ENCODE measurements around the gene HOXC12.

Gene HOXC12

DNA sequence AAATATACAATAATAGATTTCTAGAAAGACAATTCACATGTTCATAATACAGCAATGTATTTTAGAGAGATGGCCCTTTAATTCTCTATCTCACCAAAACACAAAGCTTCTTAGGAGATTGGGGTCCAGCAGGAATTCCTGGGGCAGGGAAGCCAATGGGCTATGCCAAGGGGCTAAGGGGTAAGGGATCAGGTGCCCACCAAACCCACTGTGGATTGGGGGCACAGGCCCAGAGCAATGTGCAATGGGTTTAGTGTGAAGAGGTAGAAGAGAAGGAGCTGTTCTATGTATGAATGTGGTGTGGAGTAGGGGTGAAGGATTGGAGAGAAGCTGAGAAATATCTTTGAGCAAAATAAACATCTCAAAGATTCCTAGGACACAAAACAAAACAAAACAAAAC lies 13.5 kb upstream of the HOXC12 start:
- DNase-seq, result no peak

DNA sequence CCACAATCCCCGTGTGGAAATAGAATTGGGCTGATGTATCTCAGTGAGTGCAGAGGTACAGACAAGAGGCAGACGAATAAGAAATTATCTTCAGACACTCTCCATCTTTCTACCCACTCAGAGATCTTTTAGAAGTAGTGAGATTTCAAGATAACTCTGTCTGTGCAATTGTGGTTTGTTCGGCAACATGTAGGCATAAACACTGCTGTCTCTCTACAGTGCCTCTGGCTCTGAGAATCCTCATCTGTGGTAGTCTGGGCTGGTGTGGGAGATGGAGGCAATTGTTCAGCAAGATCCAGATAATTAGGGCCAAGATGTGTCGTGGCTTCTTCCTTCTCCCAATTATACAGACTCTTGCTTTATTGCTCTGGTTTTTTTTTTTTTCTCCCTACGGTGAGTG lies 13.0 kb upstream of the HOXC12 start:
- DNase-seq, result no peak

DNA sequence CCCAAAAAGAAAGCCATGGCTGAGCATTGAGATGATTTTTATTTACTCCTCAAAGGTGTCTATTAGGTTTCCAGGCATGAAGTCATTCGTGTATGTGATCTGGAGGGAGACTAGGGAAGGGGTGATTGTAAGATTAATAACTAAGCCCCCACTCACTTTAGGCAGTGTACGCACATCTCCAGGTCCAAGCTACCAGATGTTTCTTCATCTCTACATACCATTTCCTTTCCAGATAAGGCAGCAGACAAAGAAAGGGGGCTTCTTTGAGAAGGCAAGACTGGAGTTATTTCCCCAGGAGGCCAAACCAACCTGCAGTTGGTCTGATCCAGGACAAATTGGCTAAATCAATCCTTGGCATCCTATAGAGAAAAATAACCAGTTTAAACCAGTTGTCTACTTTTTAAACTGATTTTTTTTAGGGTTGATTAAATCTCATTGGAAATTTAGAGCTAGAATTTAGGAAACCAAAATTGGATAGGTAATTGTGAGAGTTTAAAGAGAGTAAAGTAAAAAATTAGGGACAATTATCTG lies 12.2 kb upstream of the HOXC12 start:
- no peak for DNase-seq

DNA sequence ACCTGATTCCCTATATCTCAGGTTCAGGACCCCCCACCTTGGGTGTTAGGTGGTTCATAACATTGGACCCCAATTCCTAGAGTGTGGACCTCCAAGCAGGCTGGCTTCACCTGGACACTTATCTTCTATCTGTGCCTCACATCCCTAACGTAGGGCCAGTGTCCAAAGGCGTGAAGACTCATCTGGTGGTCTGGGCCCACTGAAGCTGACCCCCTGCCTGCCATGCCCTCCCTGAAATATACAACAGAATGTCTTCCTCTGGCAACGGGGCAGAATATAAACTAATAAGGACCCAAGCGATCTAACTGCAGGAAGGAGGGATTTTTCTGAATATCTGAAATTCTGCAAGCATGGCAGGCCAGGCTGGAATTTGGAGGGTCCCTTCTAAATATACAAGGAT lies 10.5 kb upstream of the HOXC12 start:
- no peak for DNase-seq

DNA sequence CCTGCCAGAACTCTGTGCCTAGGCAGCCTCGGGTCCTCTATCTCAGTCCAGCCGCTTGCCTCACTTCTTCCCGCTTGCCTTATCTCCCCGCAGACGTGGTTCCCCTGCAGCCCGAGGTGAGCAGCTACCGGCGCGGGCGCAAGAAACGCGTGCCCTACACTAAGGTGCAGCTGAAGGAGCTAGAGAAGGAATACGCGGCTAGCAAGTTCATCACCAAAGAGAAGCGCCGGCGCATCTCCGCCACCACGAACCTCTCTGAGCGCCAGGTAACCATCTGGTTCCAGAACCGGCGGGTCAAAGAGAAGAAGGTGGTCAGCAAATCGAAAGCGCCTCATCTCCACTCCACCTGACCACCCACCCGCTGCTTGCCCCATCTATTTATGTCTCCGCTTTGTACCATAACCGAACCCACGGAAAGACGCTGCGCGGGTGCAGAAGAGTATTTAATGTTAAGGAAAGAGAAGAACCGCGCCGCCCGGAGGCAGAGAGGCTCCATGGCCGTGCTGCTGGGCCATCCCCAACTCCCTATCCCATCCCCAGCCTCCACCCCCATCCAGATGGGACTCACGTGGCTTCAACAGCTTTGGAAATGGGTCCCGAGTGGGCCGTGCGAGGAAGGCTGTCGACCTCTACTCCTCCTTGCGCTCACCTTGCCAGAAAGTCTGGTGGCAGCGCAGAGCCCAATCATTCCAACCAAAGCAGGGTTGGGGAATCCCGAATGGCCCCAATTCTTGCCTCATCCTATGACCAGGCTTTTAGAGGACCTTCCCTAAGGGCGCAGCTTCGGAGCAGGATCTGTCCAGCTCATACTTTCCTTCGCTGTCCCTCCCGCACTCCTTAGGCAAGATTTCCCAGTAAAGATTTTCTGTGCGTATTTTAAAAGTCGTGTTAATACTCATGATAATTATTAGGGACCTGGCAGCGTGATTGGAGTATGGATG lies 9.5 kb upstream of the HOXC12 start:
- DNase-seq, result no peak

DNA sequence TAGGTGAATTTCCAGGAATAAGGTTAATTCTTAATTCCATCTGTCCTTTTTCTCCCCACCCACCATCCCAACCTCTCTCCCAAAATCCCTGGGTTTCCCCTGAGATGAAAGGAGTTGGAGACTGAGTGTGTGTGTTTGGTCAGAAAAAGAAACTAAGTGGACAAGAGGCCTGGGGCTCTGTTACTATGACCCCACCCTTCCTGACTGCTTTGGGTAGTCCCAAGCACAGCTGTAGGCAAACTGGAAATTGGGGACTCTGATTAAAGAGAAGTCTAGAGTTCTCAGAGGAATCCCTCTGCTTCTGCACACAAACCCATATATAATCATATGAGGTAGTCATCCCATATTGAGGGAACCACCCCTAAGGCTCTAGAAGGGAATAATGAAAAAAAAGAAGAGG lies 7.0 kb upstream of the HOXC12 start:
- no peak for DNase-seq

DNA sequence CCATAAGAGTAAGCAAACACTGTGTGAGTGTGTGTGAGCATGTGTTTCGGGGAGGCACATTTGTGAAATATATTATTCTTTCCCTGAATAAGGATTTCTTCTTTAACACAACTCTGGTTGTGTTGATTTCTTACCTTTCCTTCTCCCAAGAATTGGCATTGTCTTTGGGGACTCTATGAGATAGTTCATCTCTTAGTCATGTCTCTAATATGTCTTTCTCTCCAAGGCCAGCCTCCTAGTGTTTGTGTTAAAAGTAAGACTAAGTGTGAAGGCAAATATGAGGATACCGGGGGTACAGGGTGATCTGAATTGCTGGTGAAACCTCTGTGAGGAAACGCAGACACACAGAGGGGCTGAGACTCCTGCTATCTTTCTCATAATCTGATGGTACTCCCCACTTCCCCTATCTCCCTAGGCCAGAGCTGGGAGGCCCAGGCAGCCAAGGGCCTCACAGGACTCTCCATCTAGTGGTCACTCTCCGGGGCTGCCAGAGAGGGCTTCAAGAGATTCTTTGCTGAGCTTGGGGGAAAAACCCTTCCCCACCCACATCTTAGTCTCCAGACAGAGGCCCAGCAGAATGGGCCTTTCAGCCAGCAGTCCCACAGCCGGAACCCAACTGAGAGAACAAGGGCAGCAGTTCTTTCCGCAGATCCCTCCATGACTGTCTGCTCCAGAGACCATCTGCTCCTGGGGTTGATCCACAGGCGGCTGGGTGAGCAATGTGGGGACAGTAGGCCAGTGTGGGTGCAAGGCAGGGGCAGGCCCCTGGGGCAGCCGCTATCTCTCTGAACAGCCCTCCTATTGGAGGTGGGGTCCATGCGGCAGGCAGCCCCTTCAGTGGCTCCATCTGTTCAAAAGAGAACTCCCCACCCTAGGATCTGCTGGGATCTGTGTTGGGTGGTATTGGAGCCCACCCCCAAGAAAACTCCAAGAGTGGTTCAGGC lies 5.8 kb upstream of the HOXC12 start:
- no peak for DNase-seq

DNA sequence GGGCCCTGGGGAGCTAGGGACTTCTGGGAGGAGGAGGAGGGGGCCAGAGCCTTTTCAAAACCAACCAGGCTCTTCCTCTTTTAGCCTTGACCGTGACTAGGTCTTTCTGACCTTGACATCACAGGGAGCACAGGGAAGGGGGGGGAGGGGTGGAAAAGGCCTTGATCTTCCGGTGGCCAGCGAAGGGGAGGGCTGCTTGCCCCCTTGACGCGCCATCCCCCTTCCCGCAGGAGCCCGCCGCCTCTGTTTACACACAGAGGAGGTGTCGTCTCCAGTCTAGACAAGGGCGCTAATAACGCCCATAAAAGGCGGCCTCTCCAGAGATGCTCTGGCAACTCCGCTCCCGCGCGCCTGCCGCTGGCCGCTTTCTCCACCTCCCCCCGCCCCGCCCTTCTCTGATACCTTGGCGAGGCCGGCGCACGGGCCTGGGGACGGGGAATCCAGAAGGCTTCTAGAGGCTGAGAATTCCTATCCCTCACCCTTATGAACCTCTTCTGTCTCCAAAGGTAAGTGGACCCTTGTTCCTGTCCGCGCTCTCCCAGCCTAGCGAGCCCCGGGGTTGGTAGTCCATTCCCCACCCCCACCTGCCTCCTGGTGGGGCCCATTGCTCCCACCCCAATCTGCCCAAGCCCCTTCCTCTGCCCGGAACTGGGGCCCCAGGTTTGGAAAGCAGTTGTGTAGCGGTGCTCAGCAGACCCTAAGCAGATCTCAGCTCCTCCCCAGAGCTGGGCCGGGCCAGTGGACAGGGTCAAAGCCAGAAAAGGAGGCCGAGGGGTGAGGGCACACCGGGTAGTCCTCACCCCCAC lies 4.9 kb upstream of the HOXC12 start:
- DNase-seq, result no peak

DNA sequence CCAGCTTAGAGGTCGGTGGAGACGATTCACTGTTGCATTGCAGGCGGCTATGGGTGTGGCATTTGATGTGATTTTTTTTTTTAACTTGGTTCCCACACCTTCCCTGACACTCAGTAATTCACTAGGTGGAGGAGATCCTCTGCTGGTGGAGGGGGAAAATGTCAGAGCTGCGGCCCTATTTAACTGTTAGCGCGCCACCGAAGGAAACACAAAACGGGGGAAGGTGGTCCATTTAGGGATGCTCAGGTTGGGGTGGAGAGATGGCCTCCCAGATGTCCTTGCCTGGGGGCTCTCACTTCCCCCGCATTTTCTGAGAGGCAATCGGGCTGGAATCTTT lies 4.3 kb upstream of the HOXC12 start:
- DNase-seq, result no peak

DNA sequence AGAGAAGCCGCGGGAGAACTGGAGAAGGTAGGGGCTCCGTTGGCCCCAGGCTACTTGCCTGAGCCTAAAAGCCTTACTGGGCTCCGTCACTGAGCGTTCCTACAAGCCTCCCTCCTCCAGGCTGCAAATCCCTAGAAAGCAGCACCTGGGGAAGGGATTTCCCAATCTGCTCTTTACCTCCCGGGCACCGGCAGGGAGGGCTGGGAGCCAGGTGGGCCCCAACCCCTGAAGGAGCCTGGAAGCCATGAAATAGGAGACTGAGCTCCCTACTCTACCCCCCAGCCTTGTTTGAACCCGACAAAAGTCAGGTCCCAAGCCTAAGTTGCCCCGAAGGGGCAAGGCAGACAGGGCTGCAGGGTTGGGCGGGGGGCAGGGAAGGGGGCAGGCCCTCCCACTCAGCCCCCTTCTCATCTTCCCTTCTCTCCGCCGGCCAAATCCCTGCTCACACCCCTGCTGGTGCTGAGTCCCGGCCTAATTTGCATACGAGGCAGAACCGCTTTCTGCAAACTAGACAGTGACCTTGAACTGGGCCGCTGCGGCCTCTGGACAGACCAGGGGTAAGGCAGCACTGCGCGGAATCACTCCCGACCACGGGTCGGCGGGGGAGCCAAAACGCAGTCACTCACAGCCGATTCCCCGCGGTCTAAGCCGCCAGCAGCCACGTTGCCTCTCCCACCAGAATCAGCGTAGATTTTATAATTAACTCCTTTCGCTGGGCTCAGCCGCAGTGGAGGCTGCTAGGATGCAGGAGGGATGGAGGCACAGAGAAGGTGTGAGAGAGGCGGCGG lies 3.7 kb upstream of the HOXC12 start:
- DNase-seq, result no peak

DNA sequence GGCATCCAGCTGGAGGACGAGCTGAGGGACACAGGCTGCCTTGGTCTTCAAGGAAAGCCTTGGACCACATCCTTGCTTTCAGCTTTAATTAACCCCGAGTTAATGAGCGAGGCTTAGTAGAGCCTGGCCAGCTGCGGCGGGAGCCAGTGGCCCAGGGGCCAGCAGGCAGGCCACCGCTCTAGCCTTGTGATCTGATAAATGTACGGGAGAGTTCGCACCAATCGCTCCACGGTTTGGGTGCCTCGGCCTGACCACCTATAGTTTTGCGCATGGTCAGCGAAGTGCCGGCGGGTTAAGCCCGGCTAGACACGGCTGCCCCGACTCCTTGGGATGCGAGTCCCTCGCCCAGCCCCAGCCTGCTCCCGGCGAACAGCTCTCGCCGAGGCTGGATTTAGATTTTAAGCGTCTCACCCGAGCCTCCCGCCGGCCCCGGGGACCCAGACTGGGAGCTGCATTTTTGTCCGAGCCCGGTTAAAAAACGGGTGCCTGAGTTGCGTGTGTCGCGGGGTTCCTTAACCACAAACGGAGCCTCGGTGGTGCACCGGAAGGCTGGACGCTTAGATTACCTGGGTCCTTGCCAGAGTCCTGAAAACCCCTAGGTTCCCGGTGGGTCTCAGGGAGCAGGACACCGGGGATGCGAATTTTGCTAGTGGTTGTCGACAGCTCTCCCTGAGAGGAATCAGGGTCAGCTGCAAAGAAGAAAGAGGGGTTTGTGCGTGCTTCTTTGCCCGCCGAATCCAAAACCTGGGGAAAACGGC lies 2.9 kb upstream of the HOXC12 start:
- DNase-seq, result no peak

DNA sequence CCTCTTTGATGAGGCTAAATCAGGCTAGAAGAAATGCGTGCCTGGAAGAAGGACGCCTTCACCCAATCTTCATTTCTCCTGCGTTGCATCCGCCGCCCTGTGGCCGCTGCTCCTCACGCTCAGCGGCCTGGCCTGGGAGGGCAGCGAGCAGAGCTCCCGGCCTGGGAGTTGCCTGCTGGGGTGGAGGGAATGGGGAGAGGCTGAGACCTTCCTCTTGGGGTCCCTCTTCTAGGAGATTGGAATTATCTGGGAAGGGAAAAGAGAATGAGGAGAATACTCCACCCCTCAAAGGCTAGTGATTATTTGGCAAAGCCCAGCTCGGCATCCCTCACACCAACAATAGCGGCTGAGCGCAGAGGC lies 2.4 kb upstream of the HOXC12 start:
- no peak for DNase-seq

DNA sequence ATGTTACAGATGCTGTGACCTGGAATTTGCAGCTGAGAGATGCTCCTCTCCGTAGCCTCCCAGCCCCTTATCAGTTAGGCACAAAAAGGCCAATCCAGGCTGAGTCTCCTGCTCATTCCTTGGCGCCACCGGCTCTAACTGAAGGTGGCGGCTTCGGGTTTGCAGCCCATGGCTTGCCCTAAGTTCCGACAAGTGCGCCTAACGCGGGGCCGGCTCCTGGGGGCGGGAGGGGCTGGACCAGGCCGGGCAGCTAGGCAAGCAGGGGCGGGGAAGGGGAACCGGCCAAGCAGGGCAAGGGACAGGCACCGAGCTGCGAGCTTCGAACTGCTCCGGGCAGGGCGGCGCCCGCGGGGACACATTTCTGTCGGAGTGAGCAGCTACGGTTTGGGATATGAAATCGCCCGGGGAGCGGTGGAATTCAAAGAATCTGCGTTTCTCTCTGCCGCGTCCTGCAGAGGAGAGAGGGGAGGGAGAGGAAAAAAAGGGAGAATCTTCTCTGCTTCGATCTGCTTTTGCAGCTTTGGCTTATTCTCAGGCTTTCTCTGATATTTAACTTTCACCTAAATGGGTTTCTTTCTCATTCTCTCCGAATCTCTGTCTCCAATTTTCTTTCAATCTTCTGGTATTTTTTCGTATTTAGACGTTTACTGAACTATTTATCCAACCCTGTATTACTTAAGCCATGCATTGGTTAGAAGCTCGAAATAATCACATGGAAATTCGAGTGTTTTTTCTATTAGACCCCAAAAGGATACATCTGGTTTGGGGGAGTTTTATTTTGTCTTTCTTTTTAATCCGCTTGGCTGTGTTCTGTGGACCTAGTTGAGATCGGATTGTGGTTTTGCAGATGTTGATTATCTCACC lies 1.6 kb upstream of the HOXC12 start:
- DNase-seq, result no peak

DNA sequence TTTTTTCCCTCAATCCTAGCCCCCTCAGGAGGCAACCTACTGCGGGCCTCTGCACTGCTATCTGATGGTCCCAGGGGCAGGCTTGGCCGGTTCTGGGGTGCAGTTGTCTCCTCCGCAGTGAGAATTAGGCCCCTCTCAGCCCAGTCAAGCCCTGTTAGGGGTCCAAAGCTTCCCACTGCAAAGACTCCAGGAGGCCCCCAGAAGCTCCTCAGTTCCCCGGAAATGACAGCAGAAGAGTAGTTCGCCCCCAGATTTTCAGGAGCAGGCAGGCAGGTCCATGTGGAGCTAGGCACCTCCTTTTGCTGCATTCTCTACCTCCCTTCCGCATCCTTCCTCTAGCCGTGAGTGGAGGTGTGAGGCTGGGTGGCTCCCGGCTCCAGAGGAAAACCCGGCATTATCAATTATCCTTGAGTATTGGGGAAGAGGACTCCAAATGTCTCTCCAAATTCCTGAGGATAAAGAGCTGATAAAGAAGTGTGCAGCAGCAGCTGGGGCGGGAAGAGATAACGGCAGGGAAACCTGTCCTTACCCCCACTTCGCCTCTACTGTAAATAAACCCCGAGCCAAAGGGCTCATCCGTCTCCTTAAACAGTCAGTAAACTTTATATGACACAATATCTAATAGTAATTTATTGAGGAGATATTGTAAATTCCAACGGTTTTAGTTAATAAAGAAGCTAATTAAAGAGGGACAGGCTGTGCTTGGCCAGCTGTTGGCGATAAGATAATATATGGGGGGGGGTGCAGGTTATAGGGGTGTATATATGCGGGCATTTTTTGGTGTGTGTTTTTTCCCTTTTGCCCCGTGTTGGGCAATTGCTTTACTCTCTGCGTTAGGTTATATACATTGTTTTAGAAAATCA lies 641 bp upstream of the HOXC12 start:
- no peak for DNase-seq

DNA sequence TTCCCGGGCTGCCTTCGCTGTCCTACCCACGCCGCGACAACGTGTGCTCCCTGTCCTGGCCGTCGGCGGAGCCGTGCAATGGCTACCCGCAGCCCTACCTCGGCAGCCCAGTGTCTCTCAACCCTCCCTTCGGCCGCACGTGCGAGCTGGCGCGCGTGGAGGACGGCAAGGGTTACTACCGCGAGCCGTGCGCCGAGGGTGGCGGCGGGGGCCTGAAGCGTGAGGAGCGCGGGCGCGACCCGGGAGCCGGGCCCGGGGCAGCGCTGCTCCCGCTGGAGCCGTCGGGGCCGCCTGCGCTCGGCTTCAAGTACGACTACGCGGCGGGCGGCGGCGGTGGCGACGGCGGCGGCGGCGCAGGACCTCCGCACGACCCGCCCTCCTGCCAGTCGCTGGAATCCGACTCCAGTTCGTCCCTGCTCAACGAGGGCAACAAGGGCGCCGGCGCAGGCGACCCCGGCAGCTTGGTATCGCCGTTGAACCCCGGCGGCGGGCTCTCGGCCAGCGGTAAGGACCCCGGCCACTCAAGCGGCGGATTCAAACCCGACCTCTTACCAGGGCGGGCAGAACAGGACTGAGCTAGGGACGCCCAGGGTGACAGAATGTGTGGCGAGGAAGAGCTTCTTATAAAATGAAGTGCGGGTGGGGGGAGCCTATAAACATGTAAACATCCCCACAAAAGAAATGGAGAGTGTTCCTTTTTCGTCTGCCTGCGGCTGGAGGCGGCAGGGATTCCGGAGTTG lies 503 bp downstream of the HOXC12 start:
- no peak for DNase-seq

DNA sequence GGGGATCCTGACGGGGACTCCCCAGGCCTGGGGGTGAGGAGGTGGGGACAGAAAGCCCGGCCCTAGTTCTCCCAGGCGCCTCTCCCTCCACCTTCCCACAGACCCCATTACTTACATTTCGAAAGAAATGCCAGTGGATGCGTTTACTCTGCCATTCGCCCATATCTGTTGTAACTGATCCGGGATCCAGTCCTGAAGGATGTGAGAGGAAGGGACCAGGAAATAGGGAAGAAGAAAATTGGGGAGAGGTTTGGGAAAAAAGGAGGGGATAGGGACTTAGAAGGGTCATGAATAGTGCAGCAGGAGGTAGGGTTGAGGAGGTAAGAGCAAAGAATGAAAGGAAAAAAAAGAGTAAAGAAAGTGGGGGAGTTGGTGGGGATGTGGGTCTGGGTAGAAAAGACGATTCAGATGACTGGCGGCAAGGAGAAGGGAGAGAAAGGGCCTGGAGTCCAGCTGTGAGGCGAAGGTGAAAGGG lies 1.1 kb downstream of the HOXC12 start:
- DNase-seq, result no peak

DNA sequence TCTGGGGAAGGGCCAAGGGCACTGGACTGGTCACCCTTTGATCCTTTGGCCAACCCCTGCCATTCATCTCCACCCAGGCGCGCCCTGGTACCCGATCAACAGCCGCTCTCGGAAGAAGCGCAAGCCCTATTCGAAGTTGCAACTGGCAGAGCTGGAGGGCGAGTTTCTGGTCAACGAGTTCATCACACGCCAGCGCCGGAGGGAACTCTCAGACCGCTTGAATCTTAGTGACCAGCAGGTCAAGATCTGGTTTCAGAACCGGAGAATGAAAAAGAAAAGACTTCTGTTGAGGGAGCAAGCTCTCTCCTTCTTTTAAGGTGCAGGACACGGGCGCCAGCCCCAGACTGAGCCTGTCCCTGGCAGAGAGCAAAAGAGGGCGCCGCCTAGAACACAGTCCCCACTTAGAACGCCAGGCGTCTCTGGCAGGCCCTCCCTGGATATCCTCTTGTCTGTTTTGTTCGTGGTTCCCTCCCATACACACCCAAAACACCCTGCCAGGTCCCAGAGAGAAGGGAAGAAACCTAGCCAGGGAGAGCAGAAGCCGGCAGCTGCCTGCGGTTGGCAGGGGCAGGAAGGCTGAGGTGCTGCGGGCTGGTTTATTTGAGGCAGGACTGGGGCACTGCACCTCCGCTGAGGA lies 1.7 kb downstream of the HOXC12 start:
- DNase-seq, result no peak

Measured in DMS 273 treated with DMSO at 0.1 percent for 48 hours (cell line).